H1 (cell line): ENCODE results near the gene RPL6.

ENCODE experiments used
- CEBPB ChIP-seq: IDR thresholded peaks from 2 replicates; pipeline ENCODE4 v1.6.1; 2012; ENCODE audit warnings: low read depth, low read length
- MAFK ChIP-seq: IDR thresholded peaks from 2 replicates; pipeline ENCODE4 v1.6.1; 2012; ENCODE audit warnings: low read depth, mild to moderate bottlenecking, improper control_type of control experiment, low read length
- TF ChIP-seq, protein P1 (sequence below): IDR thresholded peaks from 2 replicates; pipeline ENCODE4 v1.6.1; 2011; ENCODE audit warnings: low read depth, mild to moderate bottlenecking, low read length; ENCODE audit not compliant: insufficient read depth

GRCh38 chr12:112401903-112402498 is 7.4 kb downstream of the RPL6 start:
- TF ChIP-seq MAFK (no peak), CEBPB (no peak)
- TF ChIP-seq, protein P1, sequence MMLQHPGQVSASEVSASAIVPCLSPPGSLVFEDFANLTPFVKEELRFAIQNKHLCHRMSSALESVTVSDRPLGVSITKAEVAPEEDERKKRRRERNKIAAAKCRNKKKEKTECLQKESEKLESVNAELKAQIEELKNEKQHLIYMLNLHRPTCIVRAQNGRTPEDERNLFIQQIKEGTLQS, result no peak
